HEK293T (cell line): ENCODE measurements around the gene SIGLEC1.

Experiments
- CTBP1 ChIP-seq: fragments of 450-650 bp; IDR thresholded peaks from 2 replicates; pipeline ENCODE4 v1.6.1; 2016; ENCODE audit warnings: borderline replicate concordance
- ELF4 ChIP-seq: fragments of 450-650 bp; IDR thresholded peaks from 2 replicates; pipeline ENCODE4 v1.6.1; 2017; ENCODE audit warnings: antibody characterized with exemption
- FOXM1 ChIP-seq: fragments of 450-650 bp; IDR thresholded peaks from 2 replicates; pipeline ENCODE4 v1.6.1; 2017; ENCODE audit warnings: mild to moderate bottlenecking, borderline replicate concordance
- ZNF384 ChIP-seq: fragments of 450-650 bp; IDR thresholded peaks from 2 replicates; pipeline ENCODE4 v1.6.1; 2016

DNA sequence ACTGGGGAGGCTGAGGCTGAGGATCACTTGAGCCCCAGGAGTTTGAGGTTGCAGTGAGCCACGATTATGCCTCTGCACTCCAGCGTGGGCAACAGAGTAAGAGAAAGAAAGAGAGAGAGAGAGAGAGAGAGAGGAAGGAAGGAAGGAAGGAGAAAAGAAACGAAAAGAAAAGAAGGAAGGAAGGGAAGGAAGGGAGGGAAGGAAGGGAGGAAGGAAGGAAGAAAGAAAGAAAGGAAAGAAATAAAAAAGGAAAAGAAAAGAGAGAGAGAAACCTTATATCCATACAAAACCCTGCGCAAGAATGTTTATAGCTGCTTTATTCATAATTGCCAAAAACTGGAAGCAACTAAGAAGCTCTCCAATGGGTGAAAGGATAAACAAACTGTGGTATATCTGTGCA, 12.0 kb upstream of the SIGLEC1 start:
- TF ChIP-seq ELF4 (no peak), CTBP1 (no peak), FOXM1 (no peak), ZNF384 (no peak)
